Thyroid gland (tissue), 4 donors: ENCODE results near the gene EHBP1L1. TPM values are rescaled to one million over a fixed set of nuclear protein-coding genes. Genes with fewer than 3 reads are reported as not detected.

Experiments used
- DNase-seq, 2 donors: peaks; one replicate each; pipeline ENCODE4 v3.0.0-alpha.2; 2019
- H3K27ac ChIP-seq, 3 donors: fragments of 200-600 bp; sonication (generic); 1 replicate in 2 of 3; 2 replicates in 1 of 3; pipeline ENCODE4 v1.5.1; 2016 to 2019; ENCODE audit warnings: mild to moderate bottlenecking in 1 of 3, moderate library complexity in 1 of 3
- H3K27me3 ChIP-seq: fragments of 200-600 bp; sonication (generic); one replicate; pipeline ENCODE4 v1.5.1; 2019
- H3K36me3 ChIP-seq, 2 donors: fragments of 200-600 bp; sonication (generic); one replicate each; pipeline ENCODE4 v1.5.1; 2016 to 2019
- H3K4me1 ChIP-seq, 2 donors: fragments of 200-600 bp; sonication (generic); one replicate each; pipeline ENCODE4 v1.5.1; 2017 to 2019
- H3K4me3 ChIP-seq, 3 donors: fragments of 200-600 bp; sonication (generic); replicated peaks in 1 of 3; 1 replicate in 2 of 3; 2 replicates in 1 of 3; pipeline ENCODE4 v1.5.1; 2016; ENCODE audit warnings: mild to moderate bottlenecking in 1 of 3
- H3K9me3 ChIP-seq: fragments of 200-600 bp; sonication (generic); one replicate; pipeline ENCODE4 v1.5.1; 2017
- POLR2A ChIP-seq, 2 donors: fragments of 450-650 bp; IDR thresholded peaks; one replicate each; pipeline ENCODE4 v1.6.1; 2017; ENCODE audit warnings: antibody characterized with exemption in 2 of 2, mild to moderate bottlenecking in 2 of 2, moderate library complexity in 1 of 2
- WGBS, 2 donors: methylation state at CpG; one replicate each; pipeline ENCODE4 v1.1.5; 2017; 5-methylcytosine and 5-hydroxymethylcytosine counted together
- intact Hi-C: fragments of 100-400 bp; cut with DNase I; formaldehyde crosslinking; loops from one replicate; pipeline ENCODE4 v1.15.1; 2023
- total RNA-seq, 4 donors: library from RNA; depleted of rRNA; stranded (reverse); fragments of >200 nt; gene quantifications; one replicate each; pipeline ENCODE4 v1.2.3, GENCODE V29; 2016
- TF ChIP-seq, protein P1 (sequence below), 6 experiments: fragments of 200-600 bp in 3 of 6; fragments of 450-650 bp in 3 of 6; sonication (generic) in 3 of 6; IDR thresholded peaks; one replicate each; pipeline ENCODE4 v1.5.1; 2016 to 2019; ENCODE audit warnings: antibody characterized with exemption in 6 of 6, mild to moderate bottlenecking in 2 of 6, inconsistent platforms in 1 of 6, moderate library complexity in 1 of 6

The EHBP1L1 gene
- total RNA-seq, 4 donors from 2014 or later: 8.6 to 18.8 (median 12.0) TPM

GRCh38 chr11:65615229-65615949 is 39.5 kb downstream of the EHBP1L1 start, which contains the start of gene PCNX3:
TSS of gene PCNX3 (plus strand) at chr11:65615776. CDS start at chr11:65616312, 536 bp downstream.
- WGBS, 2 donors: 0 to 1% methylated on average over 28 to 46 of the region's 55 CpGs

DNA sequence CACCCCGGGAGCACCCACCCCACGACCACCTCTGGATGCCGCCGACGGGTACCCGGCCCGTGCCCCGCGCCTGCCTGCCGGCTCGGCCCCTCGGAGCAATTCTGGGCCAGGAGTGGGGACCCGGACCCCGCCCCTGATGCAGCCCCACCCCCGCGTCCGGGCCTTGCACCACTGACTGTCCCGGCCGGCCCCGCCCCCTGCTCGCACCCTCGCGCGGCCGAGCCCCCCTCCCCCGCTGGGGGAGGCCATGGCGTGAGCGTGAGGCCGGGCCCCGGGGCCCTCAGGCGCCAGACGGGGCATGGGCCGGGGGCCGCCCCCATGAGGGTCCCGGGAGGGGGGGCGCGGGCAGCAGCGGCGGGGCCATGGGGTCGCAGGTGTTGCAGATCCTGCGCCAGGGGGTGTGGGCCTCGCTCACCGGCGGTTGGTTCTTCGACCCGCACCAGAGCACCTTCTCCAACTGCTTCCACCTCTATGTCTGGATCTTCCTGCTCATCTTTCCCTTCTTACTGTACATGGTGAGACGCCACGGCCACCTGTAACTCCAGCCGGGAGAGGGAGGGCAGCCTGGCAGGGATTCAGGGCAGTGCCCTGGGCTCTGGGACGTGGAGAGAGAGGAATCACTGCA is 40.2 kb downstream of the EHBP1L1 start:
- Histone ChIP-seq H3K36me3 (peaks cover 34 to 38% of the 10 kb centered on the region in 2 donors), H3K4me1 (peaks cover 30 to 34% of the 10 kb centered on the region in 2 donors), H3K4me3 (peak overlapping the region; percentile 23 to 95 (median 57)), H3K27ac (peak overlapping the region in 2 of 3 donors; percentile 50 to 72), H3K9me3 (no peaks in the 10 kb centered on the region), H3K27me3 (no peaks in the 10 kb centered on the region)
- TF ChIP-seq, protein P1, sequence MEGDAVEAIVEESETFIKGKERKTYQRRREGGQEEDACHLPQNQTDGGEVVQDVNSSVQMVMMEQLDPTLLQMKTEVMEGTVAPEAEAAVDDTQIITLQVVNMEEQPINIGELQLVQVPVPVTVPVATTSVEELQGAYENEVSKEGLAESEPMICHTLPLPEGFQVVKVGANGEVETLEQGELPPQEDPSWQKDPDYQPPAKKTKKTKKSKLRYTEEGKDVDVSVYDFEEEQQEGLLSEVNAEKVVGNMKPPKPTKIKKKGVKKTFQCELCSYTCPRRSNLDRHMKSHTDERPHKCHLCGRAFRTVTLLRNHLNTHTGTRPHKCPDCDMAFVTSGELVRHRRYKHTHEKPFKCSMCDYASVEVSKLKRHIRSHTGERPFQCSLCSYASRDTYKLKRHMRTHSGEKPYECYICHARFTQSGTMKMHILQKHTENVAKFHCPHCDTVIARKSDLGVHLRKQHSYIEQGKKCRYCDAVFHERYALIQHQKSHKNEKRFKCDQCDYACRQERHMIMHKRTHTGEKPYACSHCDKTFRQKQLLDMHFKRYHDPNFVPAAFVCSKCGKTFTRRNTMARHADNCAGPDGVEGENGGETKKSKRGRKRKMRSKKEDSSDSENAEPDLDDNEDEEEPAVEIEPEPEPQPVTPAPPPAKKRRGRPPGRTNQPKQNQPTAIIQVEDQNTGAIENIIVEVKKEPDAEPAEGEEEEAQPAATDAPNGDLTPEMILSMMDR (IDR thresholded peaks at IDR 0.05): no peak
- TF ChIP-seq POLR2A (IDR thresholded peaks at IDR 0.05): no peak
- intact Hi-C loops: loop anchor here (5.0 kb wide), 2 partner anchors 36 to 689 kb away; no protein-coding TSS in a partner anchor
- WGBS, 2 donors: 1 to 3% methylated on average over 10 to 16 of the region's 50 CpGs
- DNase-seq: peak in 1 of 2 donors; percentile 27

More at GRCh38 chr11:65615229-65615949, 39.5 kb downstream of the EHBP1L1 start, which contains the start of gene PCNX3:
- Histone ChIP-seq H3K4me3 (peak within 1 kb of the TSS; percentile 68 to 95 (median 75)), H3K4me1 (peaks cover 30 to 40% of the 10 kb centered on the region in 2 donors), H3K27ac (peak within 1 kb of the TSS; percentile 90 to 94 (median 91)), H3K36me3 (peaks cover 28 to 31% of the 10 kb centered on the region in 2 donors), H3K9me3 (no peaks in the 10 kb centered on the region), H3K27me3 (no peaks in the 10 kb centered on the region)
- intact Hi-C loops: loop anchor here (5.0 kb wide), 2 partner anchors 37 to 688 kb away; no protein-coding TSS in a partner anchor
- TF ChIP-seq POLR2A (IDR thresholded peaks at IDR 0.05): peak in 1 of 2 donors; percentile 54
- TF ChIP-seq, protein P1 (IDR thresholded peaks at IDR 0.05): peak in 1 of 6 experiments; percentile 37
- DNase-seq: peak; percentile 100

DNA sequence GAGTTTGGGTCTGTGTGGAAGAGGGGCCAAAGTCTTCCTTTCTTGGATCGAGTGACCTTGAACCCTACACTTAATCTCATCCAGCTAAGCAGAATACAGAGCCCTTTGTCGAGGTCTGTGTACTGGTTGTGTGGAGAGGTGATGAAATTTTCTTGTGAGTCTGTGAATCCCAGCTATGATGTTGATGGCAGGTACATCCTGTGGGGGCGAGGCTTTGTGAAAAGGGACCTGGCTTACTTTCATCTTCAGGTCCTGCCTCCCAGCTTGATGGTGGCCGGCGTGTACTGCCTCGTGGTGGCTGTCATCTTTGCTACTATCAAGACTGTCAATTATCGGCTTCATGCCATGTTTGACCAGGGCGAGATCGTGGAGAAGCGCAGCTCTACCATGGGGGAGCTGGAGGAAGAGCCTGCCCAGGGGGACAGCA is 40.7 kb downstream of the EHBP1L1 start:
- intact Hi-C loops: loop anchor here (5.0 kb wide), 2 partner anchors 36 to 689 kb away; no protein-coding TSS in a partner anchor
- TF ChIP-seq POLR2A (IDR thresholded peaks at IDR 0.05): no peak
- TF ChIP-seq, protein P1 (IDR thresholded peaks at IDR 0.05): no peak
- no peak for DNase-seq
- Histone ChIP-seq H3K36me3 (peaks cover 34 to 43% of the 10 kb centered on the region in 2 donors), H3K27me3 (no peaks in the 10 kb centered on the region), H3K4me3 (peak overlapping the region in 2 of 3 donors; percentile 57 to 95), H3K9me3 (no peaks in the 10 kb centered on the region), H3K27ac (no peak overlapping the region), H3K4me1 (peaks cover 30% of the 10 kb centered on the region in 2 donors)
- 67 to 68% methylated on average over 10 of the region's 10 CpGs for WGBS, 2 donors

DNA sequence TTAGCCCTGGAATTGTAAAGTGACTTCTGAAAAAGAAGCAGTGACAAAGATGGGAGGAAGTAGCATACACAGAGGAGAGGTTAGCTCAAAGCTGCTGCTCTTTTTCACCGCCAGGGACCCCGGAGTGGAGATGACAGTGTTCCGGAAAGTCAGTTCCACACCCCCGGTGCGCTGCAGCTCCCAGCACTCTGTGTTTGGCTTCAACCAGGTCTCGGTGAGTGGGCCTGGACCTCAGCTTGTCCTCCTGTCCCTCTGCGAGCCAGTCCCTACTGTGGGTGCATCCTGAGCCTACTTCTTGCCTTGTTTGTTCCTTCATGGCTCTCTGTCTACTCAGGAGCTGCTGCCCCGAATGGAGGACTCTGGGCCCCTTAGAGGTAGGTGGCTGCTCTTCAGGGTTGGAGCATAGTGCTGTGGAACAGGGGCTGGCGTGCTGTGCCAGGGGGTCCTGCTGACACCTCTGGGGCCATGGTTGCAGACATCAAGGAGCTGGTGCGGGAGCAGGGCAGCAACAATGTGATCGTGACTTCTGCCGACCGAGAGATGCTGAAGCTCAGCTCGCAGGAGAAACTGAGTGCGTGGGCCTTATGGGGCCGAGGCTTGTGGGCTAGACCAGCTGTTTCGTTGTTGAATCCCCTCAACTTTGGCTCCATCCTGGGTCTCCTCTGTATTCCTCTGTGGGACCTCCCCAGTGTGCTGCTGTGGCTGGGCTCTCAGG is 41.4 kb downstream of the EHBP1L1 start:
- TF ChIP-seq, protein P1 (IDR thresholded peaks at IDR 0.05): no peak
- no peak for TF ChIP-seq POLR2A (IDR thresholded peaks at IDR 0.05)
- WGBS, 2 donors: 92 to 94% methylated on average over 16 to 17 of the region's 17 CpGs
- H3K27me3 ChIP-seq: no peaks in the 10 kb centered on the region
- peaks cover 23 to 26% of the 10 kb centered on the region in 2 donors for H3K4me1 ChIP-seq
- H3K9me3 ChIP-seq: no peaks in the 10 kb centered on the region
- peaks cover 34 to 45% of the 10 kb centered on the region in 2 donors for H3K36me3 ChIP-seq
- no peak overlapping the region for H3K4me3 ChIP-seq
- intact Hi-C loops: loop anchor here (5.0 kb wide), 2 partner anchors 35 to 690 kb away; no protein-coding TSS in a partner anchor
- H3K27ac ChIP-seq: no peak overlapping the region
- DNase-seq: no peak
